ENCODE results near the gene SCUBE1. TPM values are rescaled to one million over a fixed set of nuclear protein-coding genes. Genes with fewer than 3 reads are reported as not detected.

Gene SCUBE1
- total RNA-seq, 3 donors from 2014 or later, result 0.48 to 0.98 (median 0.88) TPM

DNA sequence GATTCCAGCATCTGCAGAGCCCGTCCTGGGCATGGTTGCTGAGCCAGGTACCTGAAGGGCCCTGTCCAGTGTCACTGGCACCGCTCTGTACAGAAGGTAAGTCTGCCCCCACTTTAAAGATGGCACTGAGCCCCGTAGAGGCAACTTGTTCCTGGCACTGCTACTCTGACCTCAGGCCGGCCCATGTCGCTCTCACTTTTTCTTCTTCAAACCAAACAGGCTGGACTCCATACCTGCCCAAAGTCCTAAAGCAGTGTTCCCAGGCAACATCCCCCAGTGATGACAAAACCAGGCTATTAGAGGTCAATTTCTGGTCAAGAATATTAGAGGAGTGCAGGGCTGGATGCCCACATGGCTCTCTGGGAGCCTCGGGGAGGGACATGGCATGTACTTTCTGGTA, 109.6 kb downstream of the SCUBE1 start:
- no peak for DNase-seq (ENCODE audit: low spot score in 2 of 2)
- H3K27ac ChIP-seq, result no peak overlapping the region
- no peaks in the 10 kb centered on the region for H3K36me3 ChIP-seq
- no peak for TF ChIP-seq POLR2AphosphoS5 (IDR thresholded peaks at IDR 0.05)
- TF ChIP-seq, protein P1, sequence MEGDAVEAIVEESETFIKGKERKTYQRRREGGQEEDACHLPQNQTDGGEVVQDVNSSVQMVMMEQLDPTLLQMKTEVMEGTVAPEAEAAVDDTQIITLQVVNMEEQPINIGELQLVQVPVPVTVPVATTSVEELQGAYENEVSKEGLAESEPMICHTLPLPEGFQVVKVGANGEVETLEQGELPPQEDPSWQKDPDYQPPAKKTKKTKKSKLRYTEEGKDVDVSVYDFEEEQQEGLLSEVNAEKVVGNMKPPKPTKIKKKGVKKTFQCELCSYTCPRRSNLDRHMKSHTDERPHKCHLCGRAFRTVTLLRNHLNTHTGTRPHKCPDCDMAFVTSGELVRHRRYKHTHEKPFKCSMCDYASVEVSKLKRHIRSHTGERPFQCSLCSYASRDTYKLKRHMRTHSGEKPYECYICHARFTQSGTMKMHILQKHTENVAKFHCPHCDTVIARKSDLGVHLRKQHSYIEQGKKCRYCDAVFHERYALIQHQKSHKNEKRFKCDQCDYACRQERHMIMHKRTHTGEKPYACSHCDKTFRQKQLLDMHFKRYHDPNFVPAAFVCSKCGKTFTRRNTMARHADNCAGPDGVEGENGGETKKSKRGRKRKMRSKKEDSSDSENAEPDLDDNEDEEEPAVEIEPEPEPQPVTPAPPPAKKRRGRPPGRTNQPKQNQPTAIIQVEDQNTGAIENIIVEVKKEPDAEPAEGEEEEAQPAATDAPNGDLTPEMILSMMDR (IDR thresholded peaks at IDR 0.05), result no peak
- TF ChIP-seq POLR2A (IDR thresholded peaks at IDR 0.05), result no peak
- H3K4me1 ChIP-seq, result peaks cover 0 to 7% of the 10 kb centered on the region in 2 donors
- no peaks in the 10 kb centered on the region for H3K9me3 ChIP-seq
- H3K27me3 ChIP-seq, result no peaks in the 10 kb centered on the region
- intact Hi-C loops (cut with DNase I; ENCODE audit: low total_unique reads), result no loop called here
- no peak overlapping the region for H3K4me3 ChIP-seq

DNA sequence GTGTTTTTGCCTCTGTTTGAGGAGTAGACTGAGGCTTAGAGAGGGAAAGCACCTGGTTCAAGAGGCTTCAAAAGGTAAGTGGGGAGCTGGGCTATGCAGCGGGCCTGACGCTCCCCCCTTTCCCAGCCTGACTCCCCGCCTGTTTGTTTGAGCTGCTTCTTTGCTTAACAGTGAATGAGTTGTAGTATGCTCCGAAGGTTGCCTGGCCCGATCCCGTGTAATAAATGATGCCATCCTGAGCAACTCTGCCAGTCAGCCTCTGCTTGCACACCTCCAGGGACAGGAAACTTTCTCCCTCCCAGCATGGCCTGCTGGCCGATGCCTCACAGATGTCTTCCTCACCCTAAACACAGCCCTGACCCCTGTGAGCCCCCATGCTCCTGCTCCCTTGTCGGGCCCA, 110.7 kb downstream of the SCUBE1 start:
- no peaks in the 10 kb centered on the region for H3K9me3 ChIP-seq
- intact Hi-C loops (cut with DNase I; ENCODE audit: low total_unique reads), result no loop called here
- no peaks in the 10 kb centered on the region for H3K27me3 ChIP-seq
- DNase-seq (ENCODE audit: low spot score in 2 of 2), result no peak
- H3K27ac ChIP-seq, result no peak overlapping the region
- H3K36me3 ChIP-seq, result no peaks in the 10 kb centered on the region
- TF ChIP-seq POLR2AphosphoS5 (IDR thresholded peaks at IDR 0.05), result no peak
- no peak for TF ChIP-seq POLR2A (IDR thresholded peaks at IDR 0.05)
- TF ChIP-seq, protein P1 (IDR thresholded peaks at IDR 0.05), result no peak
- peaks cover 0 to 7% of the 10 kb centered on the region in 2 donors for H3K4me1 ChIP-seq
- no peak overlapping the region for H3K4me3 ChIP-seq

DNA sequence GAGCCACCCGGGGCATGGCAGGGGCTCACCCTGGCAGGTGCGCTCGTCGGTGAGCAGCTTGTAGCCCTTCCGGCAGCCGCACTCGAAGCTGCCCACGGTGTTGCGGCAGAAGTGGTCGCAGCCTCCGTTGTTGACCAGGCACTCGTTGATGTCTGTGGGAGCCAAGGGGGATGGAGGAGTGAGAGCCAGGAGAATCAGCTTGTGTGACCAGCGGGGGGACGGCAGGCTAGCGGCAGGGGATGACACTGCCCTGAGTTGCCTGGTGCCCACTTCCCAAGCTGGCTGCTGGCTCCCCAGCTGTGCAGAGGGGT, 111.5 kb downstream of the SCUBE1 start:
- peaks cover 3 to 7% of the 10 kb centered on the region in 2 donors for H3K4me1 ChIP-seq
- H3K4me3 ChIP-seq, result no peak overlapping the region
- no peak overlapping the region for H3K27ac ChIP-seq
- H3K27me3 ChIP-seq, result no peaks in the 10 kb centered on the region
- intact Hi-C loops (cut with DNase I; ENCODE audit: low total_unique reads), result no loop called here
- H3K9me3 ChIP-seq, result no peaks in the 10 kb centered on the region
- TF ChIP-seq, protein P1 (IDR thresholded peaks at IDR 0.05), result no peak
- TF ChIP-seq POLR2A (IDR thresholded peaks at IDR 0.05), result no peak
- TF ChIP-seq POLR2AphosphoS5 (IDR thresholded peaks at IDR 0.05), result no peak
- H3K36me3 ChIP-seq, result no peaks in the 10 kb centered on the region
- no peak for DNase-seq (ENCODE audit: low spot score in 2 of 2)

DNA sequence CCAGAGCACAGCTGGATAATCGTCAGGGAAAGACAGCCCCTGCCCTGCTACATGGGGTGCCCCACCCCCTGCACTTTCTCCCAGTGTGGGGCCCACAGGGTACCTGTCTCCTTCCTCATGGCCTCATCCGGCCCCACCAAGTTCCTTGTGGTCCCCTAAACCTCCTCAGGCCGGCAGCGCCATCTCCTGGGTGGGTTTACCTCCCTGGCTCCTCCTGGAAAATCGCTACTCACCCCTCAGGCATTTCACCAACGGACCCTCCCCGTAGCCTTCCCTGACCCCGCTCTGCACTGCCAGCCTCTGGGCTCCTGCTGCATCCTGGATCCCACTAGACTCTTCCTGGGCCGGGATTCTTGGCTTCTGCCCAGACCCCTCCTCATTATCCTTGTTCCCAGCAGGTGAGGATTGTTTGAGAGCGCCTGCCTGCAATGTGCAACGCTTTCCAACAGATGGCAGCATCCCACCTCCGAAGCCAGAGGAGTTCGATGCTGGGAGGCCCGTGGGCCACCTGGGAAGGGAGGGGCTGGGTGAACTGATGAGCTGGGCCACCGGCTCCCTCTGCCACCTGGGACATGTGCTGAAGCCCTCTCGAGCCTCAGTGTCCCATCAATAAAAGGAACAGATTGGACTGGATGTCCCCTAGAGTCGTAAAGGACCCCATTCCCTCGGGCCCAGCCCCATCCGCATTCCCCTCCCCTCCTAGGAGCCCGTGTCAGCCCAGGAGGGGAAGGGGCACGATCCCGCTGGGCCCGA, 112.0 kb downstream of the SCUBE1 start:
- no peaks in the 10 kb centered on the region for H3K9me3 ChIP-seq
- H3K27me3 ChIP-seq, result no peaks in the 10 kb centered on the region
- DNase-seq (ENCODE audit: low spot score in 2 of 2), result no peak
- no peaks in the 10 kb centered on the region for H3K36me3 ChIP-seq
- no peak overlapping the region for H3K4me3 ChIP-seq
- H3K27ac ChIP-seq, result no peak overlapping the region
- H3K4me1 ChIP-seq, result peaks cover 4% of the 10 kb centered on the region in 2 donors
- TF ChIP-seq POLR2AphosphoS5 (IDR thresholded peaks at IDR 0.05), result no peak
- TF ChIP-seq, protein P1 (IDR thresholded peaks at IDR 0.05), result peak; percentile 50 to 83 (median 73)
- intact Hi-C loops (cut with DNase I; ENCODE audit: low total_unique reads), result no loop called here

- Histone ChIP-seq H3K9me3 (no peaks in the 10 kb centered on the region), H3K27me3 (no peaks in the 10 kb centered on the region), H3K4me1 (peaks cover 0 to 4% of the 10 kb centered on the region in 2 donors), H3K4me3 (no peak overlapping the region), H3K27ac (no peak overlapping the region), H3K36me3 (no peaks in the 10 kb centered on the region)
- no peak for DNase-seq (ENCODE audit: low spot score in 2 of 2)
- intact Hi-C loops (cut with DNase I; ENCODE audit: low total_unique reads), result no loop called here
- TF ChIP-seq POLR2AphosphoS5 (IDR thresholded peaks at IDR 0.05), result no peak
- no peak for TF ChIP-seq POLR2A (IDR thresholded peaks at IDR 0.05)
- TF ChIP-seq, protein P1 (IDR thresholded peaks at IDR 0.05), result no peak
Measured at GRCh38 chr22:43230571-43230970, 112.6 kb downstream of the SCUBE1 start.
